Fibroblast of the conjunctiva (primary cell): ENCODE results near the gene SORL1-AS1.
"Not testable (repeated sequence)": the region's sequence is repeated elsewhere in the genome, so short reads cannot be mapped to it uniquely, and the experiment has no call there.

Source experiments
- DNase-seq: peaks from one replicate; pipeline ENCODE4 v3.0.0-alpha.2; 2010; ENCODE audit warnings: low read depth

SORL1-AS1 gene

DNA sequence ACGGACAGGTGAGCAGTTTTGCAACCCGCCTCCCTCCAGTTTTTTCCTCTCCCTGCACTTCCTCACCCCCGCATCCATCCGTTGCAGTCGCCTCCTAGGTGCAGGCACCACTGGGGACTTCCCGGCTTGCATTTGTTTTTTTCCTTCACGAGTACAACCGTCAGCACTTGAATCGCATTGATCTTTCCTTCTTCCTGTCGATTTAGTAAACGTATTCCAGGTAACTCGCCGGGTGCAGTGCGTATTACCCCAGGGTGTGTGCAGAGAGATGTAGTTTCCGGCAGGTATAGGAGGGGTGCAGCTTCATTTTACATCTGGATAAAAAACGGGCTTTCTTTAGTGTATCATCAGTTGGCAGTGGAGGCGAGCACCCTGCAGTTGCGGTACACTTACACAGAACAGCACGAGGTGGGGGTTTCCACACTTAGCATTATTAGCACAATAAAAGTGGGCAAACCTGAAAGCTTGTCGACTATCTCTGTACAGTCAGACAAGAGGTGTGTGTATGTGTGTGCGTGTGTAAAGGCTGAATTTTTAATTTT, at the start of gene SORL1-AS1:
TSS of gene SORL1-AS1 (minus strand) at position 359 of the 542 bp plus-strand sequence.
- no peak for DNase-seq

DNA sequence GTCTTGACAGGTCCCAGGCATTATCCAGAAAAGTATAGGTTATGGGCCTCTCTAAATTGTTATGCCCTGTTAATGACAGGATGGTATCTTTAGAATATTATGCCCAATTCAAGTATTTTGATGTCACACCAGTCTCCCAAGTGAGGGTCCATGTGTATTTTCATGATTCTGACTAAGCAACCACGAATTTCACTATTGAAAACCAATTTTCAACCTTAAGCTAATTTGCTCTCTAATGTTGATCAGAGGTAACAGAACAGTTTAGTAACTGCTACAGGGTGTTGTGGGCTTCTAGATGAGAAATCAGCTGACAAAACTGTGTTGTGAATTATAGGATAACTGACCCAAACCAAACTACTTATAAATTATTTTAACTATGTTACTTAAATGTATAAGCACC, 48.0 kb upstream of the SORL1-AS1 start:
- DNase-seq = no peak

DNA sequence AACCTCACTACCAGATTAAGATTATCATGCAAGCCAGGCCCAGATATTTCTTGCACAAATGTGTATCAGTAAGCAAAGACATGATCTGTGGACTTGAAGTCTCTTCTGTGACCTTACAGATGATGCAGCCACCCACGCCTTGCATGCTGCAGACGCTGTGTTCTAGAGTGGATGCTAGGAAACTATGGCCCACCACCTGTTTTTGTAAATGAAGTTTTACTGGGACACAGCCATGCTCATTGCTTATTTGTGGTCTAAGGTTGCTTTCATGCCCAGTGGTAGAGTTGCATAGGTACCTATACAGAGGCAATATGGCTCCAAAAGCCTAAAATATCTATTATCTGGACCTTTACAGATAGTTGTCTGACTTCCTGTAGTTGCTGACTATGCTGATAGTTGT, 47.5 kb upstream of the SORL1-AS1 start:
- DNase-seq = no peak

DNA sequence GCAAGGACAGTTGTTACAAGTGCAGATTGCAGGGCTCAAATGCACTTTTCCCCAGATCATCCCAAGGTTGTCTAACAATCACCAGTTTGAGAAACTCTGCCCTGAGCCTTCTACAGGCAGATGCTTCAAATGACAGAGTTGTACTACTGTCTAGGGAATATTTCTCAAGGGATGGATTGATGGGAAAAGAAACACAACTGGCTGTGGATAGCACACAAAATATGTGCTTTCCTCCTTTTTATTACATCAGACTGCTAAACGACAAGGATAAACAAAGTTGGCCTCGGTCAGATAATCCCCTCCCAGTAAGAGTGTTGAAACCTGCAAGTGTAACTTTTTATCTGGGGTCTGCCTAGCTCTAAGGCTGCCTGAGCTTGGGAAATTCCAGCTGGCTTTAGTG, 46.6 kb upstream of the SORL1-AS1 start:
- no peak for DNase-seq

DNA sequence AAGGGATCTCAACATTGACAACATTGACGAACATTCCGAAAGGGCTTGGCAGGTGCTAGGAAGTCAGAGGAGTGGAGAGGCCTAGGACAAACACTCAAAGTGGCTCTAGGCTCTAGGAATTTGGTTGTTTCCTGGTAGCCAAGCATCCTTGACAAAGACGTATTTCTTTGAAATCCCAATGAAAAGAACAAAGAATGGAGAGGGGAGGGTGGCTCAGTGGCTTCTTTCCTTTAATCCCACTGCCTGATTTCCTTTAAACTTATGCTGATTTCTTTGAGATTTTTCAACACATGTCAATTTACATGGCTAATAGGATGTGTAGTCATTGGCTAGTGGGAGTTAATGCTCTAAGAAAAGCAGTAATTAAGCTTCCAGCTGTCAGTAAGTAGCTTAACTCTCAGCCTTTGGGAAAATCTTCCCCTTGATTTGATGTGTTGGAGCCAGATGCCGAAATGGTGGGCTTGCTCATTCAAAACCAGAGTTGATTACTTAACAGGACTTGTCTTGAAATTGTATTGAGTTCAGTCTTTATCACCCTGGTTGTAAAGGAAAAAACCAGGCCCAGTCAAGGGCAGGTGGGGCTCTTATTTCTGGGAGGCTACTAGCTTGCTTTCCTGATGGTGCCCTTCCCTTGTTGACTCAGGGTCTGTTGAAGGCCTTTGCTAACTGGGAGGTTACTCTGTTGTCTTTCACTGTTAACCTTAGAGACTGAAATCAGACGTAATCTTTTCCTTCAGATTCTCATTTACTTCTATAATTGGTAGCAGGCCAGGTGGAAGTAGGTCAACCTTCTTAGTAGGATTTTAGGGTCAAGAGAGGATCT, 44.6 kb upstream of the SORL1-AS1 start:
- DNase-seq = no peak

GRCh38 chr11:121494355-121495099, 41.8 kb upstream of the SORL1-AS1 start:
- DNase-seq = no peak

DNA sequence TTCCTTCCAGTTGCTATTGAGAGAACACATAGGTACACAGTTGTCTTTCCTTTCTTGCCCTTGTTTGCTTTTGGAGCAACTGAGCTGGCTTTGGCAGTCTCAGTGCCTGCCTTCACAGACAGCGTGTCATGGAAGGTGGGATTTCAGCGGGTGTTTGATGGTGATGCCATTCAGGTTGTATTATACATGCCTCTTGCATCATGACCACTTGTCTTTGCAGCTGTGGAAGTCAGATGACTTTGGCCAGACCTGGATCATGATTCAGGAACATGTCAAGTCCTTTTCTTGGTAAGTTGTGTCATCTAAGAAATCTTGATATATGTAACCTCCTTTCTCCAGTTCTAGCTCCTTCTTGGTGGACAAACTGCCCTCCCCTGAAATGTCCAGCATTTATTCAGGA, 37.1 kb upstream of the SORL1-AS1 start:
- no peak for DNase-seq

- no peak for DNase-seq
Measured at GRCh38 chr11:121488641-121489040, 35.9 kb upstream of the SORL1-AS1 start.

GRCh38 chr11:121488170-121488569, 35.4 kb upstream of the SORL1-AS1 start:
- no peak for DNase-seq

GRCh38 chr11:121487191-121487590, 34.4 kb upstream of the SORL1-AS1 start:
- DNase-seq = no peak

- DNase-seq = no peak
Measured at GRCh38 chr11:121486054-121486453, 33.3 kb upstream of the SORL1-AS1 start.

- DNase-seq = no peak
Measured at GRCh38 chr11:121485216-121485615, 32.4 kb upstream of the SORL1-AS1 start.

- DNase-seq = no peak
Measured at GRCh38 chr11:121483805-121484480, 31.2 kb upstream of the SORL1-AS1 start.

DNA sequence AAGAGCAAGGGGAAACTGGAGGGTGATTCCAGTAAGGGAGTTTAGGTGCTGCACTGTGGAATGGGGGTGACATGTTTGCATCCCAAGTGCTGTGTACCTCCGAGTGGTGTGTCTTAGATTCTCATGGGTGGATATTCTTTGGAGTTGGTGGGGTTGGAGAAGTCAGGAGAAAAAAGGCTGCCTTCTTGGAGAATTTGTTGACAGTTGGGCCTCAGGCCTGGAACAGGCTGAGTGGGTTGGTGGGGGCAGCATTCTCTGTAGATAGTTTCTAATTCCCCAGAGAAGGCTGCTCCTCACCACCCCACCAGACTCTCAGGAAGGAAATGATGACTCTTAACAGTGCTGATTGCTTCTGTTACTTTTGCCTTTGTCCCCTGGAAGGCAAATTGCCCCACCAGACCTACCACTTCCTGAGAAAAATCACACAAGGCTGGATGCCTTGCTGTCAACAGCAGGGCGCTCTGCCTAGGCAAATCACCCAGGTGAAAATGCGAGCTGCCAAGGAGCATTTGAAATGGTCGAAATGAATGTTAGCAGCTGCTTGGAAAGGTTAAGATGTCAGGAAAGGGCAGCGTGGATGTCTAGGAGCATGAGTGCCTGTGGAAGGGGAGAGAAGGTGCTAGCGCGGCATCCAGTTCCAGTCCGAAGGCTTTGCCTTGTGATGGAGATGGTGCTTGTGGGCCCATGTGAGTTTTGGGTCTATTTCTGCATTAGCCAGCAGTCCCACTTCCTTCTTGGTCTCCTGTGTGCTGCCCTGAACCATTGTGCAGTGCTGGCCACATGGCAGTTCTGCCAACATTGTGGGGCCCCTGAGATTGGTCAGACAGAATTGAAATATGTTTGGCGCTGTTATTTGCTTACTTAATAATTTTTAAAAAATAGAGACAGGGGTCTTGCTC, 29.7 kb upstream of the SORL1-AS1 start:
- no peak for DNase-seq

GRCh38 chr11:121481484-121482230, 28.9 kb upstream of the SORL1-AS1 start:
- not testable (repeated sequence) for DNase-seq

DNA sequence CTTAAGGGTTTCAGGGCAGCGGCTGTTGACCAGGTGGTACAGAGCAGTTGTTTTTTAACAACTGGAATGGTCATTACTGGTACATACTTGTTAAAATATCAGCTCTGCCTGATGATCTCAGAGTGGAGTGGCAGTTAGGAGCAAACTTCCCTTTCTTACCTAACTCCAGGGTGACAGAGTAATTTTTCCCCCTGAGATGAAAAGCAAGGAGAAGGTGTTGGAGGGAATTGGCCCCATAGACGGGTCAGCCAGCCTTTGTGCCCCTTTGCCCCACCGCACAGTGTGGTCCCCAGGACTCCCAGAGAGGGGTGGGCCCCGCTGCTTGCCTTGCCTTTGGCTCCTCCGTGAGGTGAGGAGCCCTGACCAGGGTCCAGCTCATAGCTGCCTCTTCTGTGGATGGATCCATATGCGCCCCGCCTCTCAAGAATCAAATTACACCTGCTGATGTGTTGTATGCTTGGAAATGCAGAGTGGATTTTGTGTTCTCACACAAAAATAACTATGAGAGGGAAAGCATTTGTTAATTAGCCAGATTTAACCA, 27.0 kb upstream of the SORL1-AS1 start:
- DNase-seq = no peak

GRCh38 chr11:121478895-121479697, 26.3 kb upstream of the SORL1-AS1 start:
- DNase-seq = no peak

DNA sequence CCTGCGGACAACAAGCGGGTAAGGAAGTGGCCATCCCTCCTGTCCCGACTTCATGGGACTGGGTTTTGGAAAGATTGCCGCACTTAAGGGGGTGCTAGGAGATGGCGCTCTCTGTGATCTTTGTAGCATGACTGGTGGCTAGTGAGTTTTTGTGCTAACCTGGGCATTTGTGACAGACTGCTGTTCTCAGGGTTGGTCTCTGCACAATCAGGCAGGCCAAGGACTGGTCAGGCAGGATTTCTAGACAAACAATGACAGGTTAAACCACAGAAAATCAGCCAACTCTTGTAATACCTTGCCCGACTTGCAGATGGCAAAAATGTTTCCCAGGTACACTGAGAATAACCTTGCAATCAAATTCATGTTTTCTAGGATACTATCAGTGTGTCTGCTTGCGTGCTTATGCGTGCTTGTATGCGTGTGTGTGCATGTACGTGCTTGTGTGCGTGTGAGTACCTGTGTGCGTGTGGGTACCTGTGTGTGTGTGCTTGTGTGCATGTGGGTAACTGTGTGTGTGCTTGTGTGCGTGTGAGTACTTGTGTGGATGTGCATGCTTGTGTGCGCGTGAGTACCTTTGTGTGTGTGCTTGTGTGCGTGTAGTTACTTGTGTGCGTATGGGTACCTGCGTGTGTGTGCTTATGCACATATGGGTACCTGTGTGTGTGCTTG, 25.6 kb upstream of the SORL1-AS1 start:
- DNase-seq = no peak
